GM19452 (cell line): ENCODE data around the gene IER3.

Experiments used
- ATAC-seq: cut with Tn5 transposase; IDR thresholded peaks from one replicate; pipeline ENCODE4 v1.9.1; 2021; ENCODE audit not compliant: unreplicated experiment

The IER3 gene, protein sequence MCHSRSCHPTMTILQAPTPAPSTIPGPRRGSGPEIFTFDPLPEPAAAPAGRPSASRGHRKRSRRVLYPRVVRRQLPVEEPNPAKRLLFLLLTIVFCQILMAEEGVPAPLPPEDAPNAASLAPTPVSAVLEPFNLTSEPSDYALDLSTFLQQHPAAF

DNA sequence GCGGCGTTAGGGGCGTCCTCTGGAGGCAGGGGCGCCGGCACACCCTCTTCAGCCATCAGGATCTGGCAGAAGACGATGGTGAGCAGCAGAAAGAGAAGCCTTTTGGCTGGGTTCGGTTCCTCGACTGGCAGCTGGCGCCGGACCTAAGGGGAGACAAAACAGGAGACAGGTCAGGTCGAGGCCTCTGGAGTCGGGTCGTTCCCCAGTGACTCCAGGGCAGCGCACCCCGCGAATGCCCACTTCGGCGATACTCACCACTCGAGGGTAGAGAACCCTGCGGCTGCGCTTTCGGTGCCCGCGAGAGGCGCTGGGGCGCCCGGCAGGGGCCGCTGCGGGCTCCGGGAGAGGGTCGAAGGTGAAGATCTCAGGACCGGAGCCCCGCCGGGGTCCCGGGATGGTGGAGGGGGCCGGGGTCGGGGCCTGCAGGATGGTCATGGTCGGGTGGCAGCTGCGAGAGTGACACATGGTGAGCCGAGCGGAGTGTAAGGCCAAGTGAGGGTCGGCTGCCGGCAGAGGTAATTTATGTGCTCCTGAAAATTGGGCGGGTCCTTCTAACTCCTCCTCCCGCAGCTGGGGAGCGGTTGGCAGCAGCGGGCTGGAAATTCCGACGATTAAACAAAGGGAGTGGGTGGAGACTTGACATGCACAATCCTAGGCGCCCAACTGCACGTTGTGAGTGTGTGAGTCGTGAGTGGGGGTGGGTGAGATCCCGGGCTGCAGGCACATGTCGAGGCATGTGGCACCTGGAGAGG, at the start of gene IER3:
Gene IER3 (minus strand): TSS at position 494 of the 752 bp plus-strand sequence. CDS start 29 bp downstream, at position 465.
- ATAC-seq = no peak

GRCh38 chr6:30793521-30794194, 49.3 kb upstream of the IER3 start:
- ATAC-seq = no peak

- no peak for ATAC-seq
Measured at GRCh38 chr6:30792786-30793185, 48.4 kb upstream of the IER3 start.

GRCh38 chr6:30790724-30791383, 46.5 kb upstream of the IER3 start:
- ATAC-seq = no peak

GRCh38 chr6:30789606-30790005, 45.3 kb upstream of the IER3 start:
- ATAC-seq = no peak

DNA sequence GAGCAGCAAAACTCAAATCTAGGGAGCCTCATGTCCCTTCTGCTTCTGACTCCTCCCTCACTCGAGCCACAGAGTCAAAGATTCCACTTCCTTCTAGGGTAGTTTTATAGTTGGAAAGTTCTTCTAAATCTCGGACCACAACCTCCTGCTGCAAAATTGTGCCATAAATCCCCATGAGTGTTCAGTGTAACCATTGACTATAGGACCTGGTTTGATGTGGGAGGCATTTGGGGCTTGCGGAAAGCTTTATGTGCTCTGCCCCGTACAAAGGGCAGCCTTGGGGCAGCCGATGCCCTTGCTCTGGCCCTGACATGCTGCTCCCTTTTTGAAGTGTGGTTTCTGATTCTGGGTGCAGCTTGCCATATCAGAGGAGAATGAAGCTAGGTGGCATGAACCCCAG, 43.6 kb upstream of the IER3 start:
- ATAC-seq = no peak

DNA sequence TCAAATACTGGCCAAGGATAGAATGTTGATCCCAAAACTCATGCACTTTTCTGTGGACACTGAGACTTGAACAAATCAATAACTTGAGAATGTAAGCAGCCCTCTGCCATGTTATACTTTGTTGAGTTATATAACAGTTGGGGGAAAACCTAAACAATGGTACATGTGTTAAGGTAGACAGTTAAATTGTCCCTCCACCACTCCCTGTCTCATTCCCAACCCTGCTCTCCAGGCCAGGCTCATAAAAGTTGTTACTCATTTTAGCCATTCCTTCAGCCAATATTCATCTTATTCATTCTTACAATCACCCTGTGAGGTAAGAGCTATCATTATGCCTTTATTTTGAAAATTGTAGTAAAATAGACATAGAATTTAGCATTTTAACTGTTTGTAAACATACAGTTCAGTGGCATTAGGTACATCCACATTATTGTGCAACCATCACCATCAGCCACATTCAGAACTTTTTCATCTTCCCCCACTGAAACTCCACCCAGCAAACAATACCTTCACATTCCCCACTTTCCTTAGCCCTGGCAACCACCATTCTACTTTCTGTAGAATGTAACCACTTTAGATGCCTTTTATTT, 38.2 kb upstream of the IER3 start:
- no peak for ATAC-seq

DNA sequence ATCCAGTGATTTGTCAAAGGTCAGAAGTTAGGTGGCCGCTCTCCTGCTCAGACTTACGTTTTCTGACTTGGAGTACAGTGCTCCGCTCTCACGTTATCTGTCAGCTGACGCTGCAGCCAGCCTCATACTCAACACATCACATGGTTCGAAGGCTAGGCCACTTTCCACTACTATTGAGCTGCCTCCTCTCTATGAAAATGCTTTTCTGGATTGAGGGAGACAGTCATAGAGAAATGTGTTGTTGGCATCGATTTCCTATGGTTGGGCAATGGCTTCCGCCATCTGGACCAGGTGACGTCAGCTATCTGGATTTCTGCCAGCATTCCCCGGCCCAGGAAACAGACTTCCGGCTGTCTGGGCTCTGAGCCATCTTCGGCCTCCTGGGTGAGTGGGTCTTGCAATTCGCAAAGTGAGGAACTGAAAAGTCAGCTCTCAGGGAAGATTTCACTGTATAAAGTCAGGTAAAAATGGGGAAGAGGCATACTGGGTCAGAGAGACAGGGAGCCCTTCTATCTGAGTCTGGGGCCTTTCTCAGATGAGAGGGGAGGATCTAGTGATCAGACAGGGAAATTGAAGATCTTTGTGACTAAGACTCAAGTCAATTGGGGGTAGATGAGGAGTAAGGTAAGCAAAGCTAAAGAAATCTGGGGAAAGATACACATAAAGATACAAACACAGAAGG, 37.5 kb upstream of the IER3 start:
- ATAC-seq = no peak

DNA sequence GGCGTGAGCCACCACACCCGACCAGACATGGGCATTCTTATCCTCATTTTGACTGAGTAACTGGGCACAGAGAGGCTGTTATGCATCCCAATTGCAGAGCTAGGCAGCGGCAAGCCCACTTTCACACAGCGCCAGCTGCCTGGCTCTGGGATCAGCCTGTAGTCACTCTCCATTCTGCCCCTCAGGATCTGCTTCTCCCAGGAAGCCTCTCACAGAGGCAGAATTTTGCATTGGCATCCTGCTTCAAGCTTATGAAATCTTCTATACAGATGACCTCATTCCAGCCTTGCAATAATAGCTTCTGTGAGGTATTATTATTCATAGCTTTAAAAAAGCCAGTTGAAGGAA, 37.0 kb upstream of the IER3 start:
- ATAC-seq = no peak

- no peak for ATAC-seq
Measured at GRCh38 chr6:30780642-30780920, 36.2 kb upstream of the IER3 start.

DNA sequence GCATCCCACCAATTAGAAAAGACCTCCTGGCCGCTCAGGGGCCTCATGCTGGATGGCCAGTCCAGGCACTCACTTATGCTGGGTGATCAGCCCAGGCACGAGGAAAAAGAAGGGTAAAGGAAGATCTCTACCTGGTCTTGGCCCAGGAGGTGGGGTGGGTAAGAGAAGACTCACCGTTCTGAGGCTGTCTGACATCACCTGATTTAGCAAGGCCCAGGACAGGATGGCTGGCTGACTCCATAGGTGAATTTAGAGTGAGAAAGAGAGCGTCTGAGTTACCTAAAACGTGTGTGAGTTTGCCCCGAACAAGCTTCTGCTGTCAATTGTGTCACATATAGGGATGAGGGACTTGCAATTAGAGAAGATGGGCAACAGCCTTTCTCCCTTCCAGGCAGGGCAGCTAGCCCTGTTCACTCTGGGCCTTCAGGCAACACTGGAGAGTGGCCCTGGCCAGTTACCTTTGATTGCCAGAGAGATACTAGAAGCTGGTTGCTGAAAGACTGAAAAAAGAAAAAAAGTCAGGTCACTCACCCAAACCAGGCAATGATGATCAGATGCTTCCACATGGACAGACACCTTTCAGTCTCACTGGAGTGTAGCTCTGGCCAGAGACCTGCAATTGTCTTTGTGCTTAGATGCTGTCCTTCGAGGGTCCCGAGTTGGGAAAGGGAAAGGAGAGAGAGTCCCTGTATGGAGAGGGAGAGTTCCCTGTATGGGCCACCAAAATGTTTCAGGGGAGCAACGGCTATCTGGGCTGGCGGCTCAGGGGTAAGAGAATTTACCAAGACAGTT, 35.7 kb upstream of the IER3 start:
- ATAC-seq = no peak

- ATAC-seq = no peak
Measured at GRCh38 chr6:30778001-30778635, 33.8 kb upstream of the IER3 start.

DNA sequence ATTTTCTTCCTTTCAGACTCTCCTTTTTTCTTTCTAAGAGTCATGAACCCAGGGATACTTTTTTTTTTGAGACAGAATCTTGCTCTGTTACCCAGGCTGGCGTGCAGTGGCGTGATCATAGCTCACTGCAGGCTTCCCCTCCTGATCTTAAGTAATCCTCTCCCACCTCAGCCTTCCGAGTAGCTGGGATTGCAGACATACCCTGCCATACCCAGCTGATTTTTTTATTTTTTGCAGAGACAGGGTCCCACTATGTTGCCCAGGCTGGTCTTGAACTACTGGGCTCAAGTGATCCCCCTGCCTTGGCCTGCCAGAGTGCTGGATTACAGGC, 32.8 kb upstream of the IER3 start:
- ATAC-seq = no peak

DNA sequence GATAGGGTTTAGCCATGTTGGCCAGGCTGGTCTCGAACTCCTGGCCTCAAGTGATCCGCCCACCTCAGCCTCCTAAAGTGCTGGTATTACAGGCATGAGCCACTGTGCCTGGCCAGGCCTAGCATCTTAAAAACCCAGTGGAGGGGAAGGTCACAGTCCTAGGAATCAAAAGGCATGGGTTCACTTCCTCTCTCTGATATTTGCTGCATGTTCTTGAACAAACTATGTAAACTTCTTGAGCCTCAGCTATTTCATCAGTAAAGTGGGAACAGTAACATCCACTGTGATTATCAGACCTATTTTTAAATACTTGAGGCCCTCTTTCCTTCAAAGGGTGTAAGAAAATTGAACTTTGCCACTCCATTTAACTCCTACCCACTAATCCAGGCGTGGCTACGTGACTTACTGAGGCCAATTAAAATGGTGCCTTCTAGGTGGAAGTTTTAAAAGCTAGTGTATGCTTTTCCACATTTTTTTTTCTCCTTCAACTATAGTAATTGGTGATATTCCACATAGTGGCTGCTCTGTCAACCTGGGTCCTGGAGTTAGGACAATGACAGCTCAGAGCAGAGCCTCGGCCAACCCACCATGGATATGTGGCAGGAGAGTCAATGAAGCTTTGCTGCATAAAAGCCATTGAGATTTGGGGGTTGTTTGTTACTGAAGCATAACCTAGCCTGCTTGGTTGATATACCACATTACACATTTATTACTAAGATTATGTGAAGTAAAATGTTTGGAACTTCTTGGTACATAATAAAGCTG, 32.2 kb upstream of the IER3 start:
- ATAC-seq = no peak

- ATAC-seq = no peak
Measured at GRCh38 chr6:30775104-30775503, 30.8 kb upstream of the IER3 start.

- ATAC-seq = no peak
Measured at GRCh38 chr6:30774701-30775100, 30.4 kb upstream of the IER3 start.

- ATAC-seq = no peak
Measured at GRCh38 chr6:30770592-30770991, 26.2 kb upstream of the IER3 start.

- no peak for ATAC-seq
Measured at GRCh38 chr6:30769853-30770524, 25.6 kb upstream of the IER3 start.
